ENCODE data around the gene TKFC. TPM values are rescaled to one million over a fixed set of nuclear protein-coding genes. Genes with fewer than 3 reads are reported as not detected.

Gene TKFC
- total RNA-seq, 1 donor from 2014 or later: 59.6 TPM

- Mint-ChIP-seq H3K36me3 (ENCODE audit: unreplicated experiment) (peaks cover 30% of the 10 kb centered on the region), H3K27ac (ENCODE audit: unreplicated experiment) (no peak overlapping the region), H3K4me3 (ENCODE audit: unreplicated experiment) (no peak overlapping the region), H3K4me1 (ENCODE audit: low read depth, unreplicated experiment) (no peaks in the 10 kb centered on the region), H3K27me3 (ENCODE audit: unreplicated experiment) (no peaks in the 10 kb centered on the region), H3K9me3 (ENCODE audit: unreplicated experiment) (peaks cover 8% of the 10 kb centered on the region)
- no peak for DNase-seq
- TF ChIP-seq CTCF (IDR thresholded peaks at IDR 0.05; ENCODE audit: partially characterized antibody, unreplicated experiment): no peak
Observed at GRCh38 chr11:61370349-61371005, 37.4 kb downstream of the TKFC start.

DNA sequence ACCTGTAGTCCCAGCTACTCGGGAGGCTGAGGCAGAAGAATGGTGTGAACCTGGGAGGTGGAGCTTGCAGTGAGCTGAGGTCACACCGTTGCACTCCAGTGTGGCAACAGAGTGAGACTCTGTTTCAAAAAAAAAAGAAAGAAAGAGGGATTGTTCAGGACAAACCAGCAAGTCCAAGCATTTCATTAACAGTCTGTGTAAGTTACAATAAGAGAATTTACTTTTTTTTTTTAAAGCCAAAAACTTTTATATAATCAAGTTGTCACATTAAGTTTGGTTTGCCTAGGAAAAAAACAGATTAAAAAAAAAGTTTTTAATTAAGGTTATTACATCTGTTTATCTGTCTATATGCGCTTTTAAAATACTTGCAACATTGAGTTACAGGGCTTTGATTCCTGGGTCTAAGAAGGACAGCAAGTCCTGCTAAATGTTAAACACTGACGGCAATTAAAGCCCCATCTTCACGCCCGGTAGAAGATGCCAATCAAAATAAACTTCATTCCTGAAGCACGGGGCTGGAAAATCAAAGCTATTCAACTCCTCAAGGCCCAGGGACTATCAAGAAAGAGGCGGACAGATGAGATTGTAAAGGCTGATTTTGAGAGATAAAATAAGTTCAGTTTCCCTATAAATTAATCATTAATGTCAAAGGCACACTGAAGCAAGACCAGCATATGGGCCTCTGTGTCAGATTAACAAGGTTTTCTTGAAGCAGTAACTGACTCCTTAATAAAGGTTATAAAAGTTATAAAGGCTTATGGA, 39.8 kb downstream of the TKFC start:
- Mint-ChIP-seq H3K4me3 (ENCODE audit: unreplicated experiment) (no peak overlapping the region), H3K36me3 (ENCODE audit: unreplicated experiment) (peaks cover 37% of the 10 kb centered on the region), H3K4me1 (ENCODE audit: low read depth, unreplicated experiment) (no peaks in the 10 kb centered on the region), H3K27me3 (ENCODE audit: unreplicated experiment) (peaks cover 2% of the 10 kb centered on the region), H3K27ac (ENCODE audit: unreplicated experiment) (no peak overlapping the region), H3K9me3 (ENCODE audit: unreplicated experiment) (peaks cover 8% of the 10 kb centered on the region)
- no peak for TF ChIP-seq CTCF (IDR thresholded peaks at IDR 0.05; ENCODE audit: partially characterized antibody, unreplicated experiment)
- no peak for DNase-seq

- Mint-ChIP-seq H3K4me1 (ENCODE audit: low read depth, unreplicated experiment) (no peaks in the 10 kb centered on the region), H3K27me3 (ENCODE audit: unreplicated experiment) (peaks cover 2% of the 10 kb centered on the region), H3K9me3 (ENCODE audit: unreplicated experiment) (peaks cover 5% of the 10 kb centered on the region), H3K36me3 (ENCODE audit: unreplicated experiment) (peaks cover 22% of the 10 kb centered on the region), H3K4me3 (ENCODE audit: unreplicated experiment) (no peak overlapping the region), H3K27ac (ENCODE audit: unreplicated experiment) (no peak overlapping the region)
- TF ChIP-seq CTCF (IDR thresholded peaks at IDR 0.05; ENCODE audit: partially characterized antibody, unreplicated experiment): no peak
- no peak for DNase-seq
Observed at GRCh38 chr11:61375761-61376108, 42.7 kb downstream of the TKFC start.

DNA sequence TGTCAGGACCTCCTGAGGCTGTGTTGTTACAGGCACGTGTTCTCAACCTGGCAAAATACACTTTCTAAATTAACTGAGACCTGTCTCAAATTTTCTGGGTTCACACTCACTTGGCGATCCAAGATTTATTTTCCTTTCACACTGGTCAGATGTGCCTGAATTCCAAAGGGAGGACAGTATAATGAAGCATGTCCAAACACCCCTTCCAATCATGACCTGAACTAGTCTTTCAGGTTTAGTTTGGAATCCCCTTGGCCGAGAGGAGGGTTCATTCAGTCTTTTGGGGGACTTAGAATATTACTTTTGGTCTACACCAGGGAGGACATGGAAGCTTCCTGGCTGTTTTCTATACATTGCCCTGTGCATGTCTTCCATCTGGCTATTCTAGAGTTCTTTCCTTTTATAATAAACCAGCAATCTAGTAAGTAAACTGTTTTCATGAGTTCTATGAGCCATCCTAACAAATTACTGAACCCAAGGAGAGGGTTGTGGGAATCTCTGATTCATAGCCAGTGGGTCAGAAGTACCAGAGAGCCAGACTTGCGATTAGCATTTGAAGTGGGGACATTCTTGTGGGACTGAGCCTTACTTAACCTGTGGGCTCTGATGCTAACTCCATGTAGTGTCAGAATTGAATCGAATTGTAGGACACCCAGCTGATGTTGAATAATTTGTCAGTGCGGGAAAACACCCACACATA, 44.6 kb downstream of the TKFC start:
- Mint-ChIP-seq H3K36me3 (ENCODE audit: unreplicated experiment) (peaks cover 16% of the 10 kb centered on the region), H3K27me3 (ENCODE audit: unreplicated experiment) (peaks cover 2% of the 10 kb centered on the region), H3K9me3 (ENCODE audit: unreplicated experiment) (peaks cover 2% of the 10 kb centered on the region), H3K4me3 (ENCODE audit: unreplicated experiment) (no peak overlapping the region), H3K27ac (ENCODE audit: unreplicated experiment) (no peak overlapping the region), H3K4me1 (ENCODE audit: low read depth, unreplicated experiment) (no peaks in the 10 kb centered on the region)
- no peak for TF ChIP-seq CTCF (IDR thresholded peaks at IDR 0.05; ENCODE audit: partially characterized antibody, unreplicated experiment)
- no peak for DNase-seq

Measured in glutamatergic neuron (in vitro differentiated cells).